ENCODE results near the gene GALNS.

Gene GALNS

GRCh38 chr16:88861359-88861758 lies 4.6 kb upstream of the GALNS start:
- Histone ChIP-seq H3K9me3 (ENCODE audit: low read length) (no peaks in the 10 kb centered on the region), H3K9ac (ENCODE audit: low read length) (no peak overlapping the region), H3K4me3 (ENCODE audit: low read depth in 1 of 2, low read length in 2 of 2) (no peak overlapping the region), H3K4me1 (ENCODE audit: insufficient read depth, low read length) (peaks cover 11% of the 10 kb centered on the region), H3K27ac (ENCODE audit: low read depth, low read length) (no peak overlapping the region), H3K36me3 (ENCODE audit: insufficient read depth, low read length) (peaks cover 27% of the 10 kb centered on the region), H3K27me3 (ENCODE audit: control insufficient read depth in 1 of 2, insufficient read depth in 2 of 2, low read length in 2 of 2) (peaks cover 0 to 7% of the 10 kb centered on the region in 2 donors)

GRCh38 chr16:88859381-88860091 lies 2.8 kb upstream of the GALNS start:
- H3K4me1 ChIP-seq (ENCODE audit: insufficient read depth, low read length), result peaks cover 17% of the 10 kb centered on the region

GRCh38 chr16:88857728-88858339 lies 1.1 kb upstream of the GALNS start:
- peaks cover 27% of the 10 kb centered on the region for H3K36me3 ChIP-seq (ENCODE audit: insufficient read depth, low read length)
- peak overlapping the region; percentile 68 for H3K9ac ChIP-seq (ENCODE audit: low read length)
- H3K4me1 ChIP-seq (ENCODE audit: insufficient read depth, low read length), result peaks cover 17% of the 10 kb centered on the region
- no peaks in the 10 kb centered on the region for H3K27me3 ChIP-seq (ENCODE audit: control insufficient read depth in 1 of 2, insufficient read depth in 2 of 2, low read length in 2 of 2)
- peak overlapping the region; percentile 87 for H3K27ac ChIP-seq (ENCODE audit: low read depth, low read length)
- no peaks in the 10 kb centered on the region for H3K9me3 ChIP-seq (ENCODE audit: low read length)
- H3K4me3 ChIP-seq (ENCODE audit: low read depth in 1 of 2, low read length in 2 of 2), result peak overlapping the region; percentile 78 to 88

More at GRCh38 chr16:88859381-88860091, 2.8 kb upstream of the GALNS start:
- peaks cover 27% of the 10 kb centered on the region for H3K36me3 ChIP-seq (ENCODE audit: insufficient read depth, low read length)
- H3K4me3 ChIP-seq (ENCODE audit: low read depth in 1 of 2, low read length in 2 of 2), result no peak overlapping the region
- H3K9ac ChIP-seq (ENCODE audit: low read length), result no peak overlapping the region
- H3K27ac ChIP-seq (ENCODE audit: low read depth, low read length), result no peak overlapping the region
- no peaks in the 10 kb centered on the region for H3K27me3 ChIP-seq (ENCODE audit: control insufficient read depth in 1 of 2, insufficient read depth in 2 of 2, low read length in 2 of 2)
- no peaks in the 10 kb centered on the region for H3K9me3 ChIP-seq (ENCODE audit: low read length)

- H3K27me3 ChIP-seq (ENCODE audit: control insufficient read depth in 1 of 2, insufficient read depth in 2 of 2, low read length in 2 of 2), result no peaks in the 10 kb centered on the region
- peak overlapping the region; percentile 71 for H3K27ac ChIP-seq (ENCODE audit: low read depth, low read length)
- H3K4me1 ChIP-seq (ENCODE audit: insufficient read depth, low read length), result peaks cover 17% of the 10 kb centered on the region
- H3K4me3 ChIP-seq (ENCODE audit: low read depth in 1 of 2, low read length in 2 of 2), result peak overlapping the region; percentile 78 to 88
- peaks cover 18% of the 10 kb centered on the region for H3K36me3 ChIP-seq (ENCODE audit: insufficient read depth, low read length)
- no peak overlapping the region for H3K9ac ChIP-seq (ENCODE audit: low read length)
- H3K9me3 ChIP-seq (ENCODE audit: low read length), result no peaks in the 10 kb centered on the region
Measured at GRCh38 chr16:88856122-88856827, 472 bp downstream of the GALNS start.

- Histone ChIP-seq H3K9me3 (ENCODE audit: low read length) (no peaks in the 10 kb centered on the region), H3K9ac (ENCODE audit: low read length) (no peak overlapping the region), H3K36me3 (ENCODE audit: insufficient read depth, low read length) (peaks cover 18% of the 10 kb centered on the region), H3K4me3 (ENCODE audit: low read depth in 1 of 2, low read length in 2 of 2) (peak overlapping the region in 1 of 2 donors; percentile 53), H3K4me1 (ENCODE audit: insufficient read depth, low read length) (peaks cover 17% of the 10 kb centered on the region), H3K27ac (ENCODE audit: low read depth, low read length) (peak overlapping the region; percentile 41), H3K27me3 (ENCODE audit: control insufficient read depth in 1 of 2, insufficient read depth in 2 of 2, low read length in 2 of 2) (no peaks in the 10 kb centered on the region)
Measured at GRCh38 chr16:88855736-88856121, 1.0 kb downstream of the GALNS start.

GRCh38 chr16:88855176-88855575 lies 1.6 kb downstream of the GALNS start:
- no peak overlapping the region for H3K4me3 ChIP-seq (ENCODE audit: low read depth in 1 of 2, low read length in 2 of 2)
- H3K4me1 ChIP-seq (ENCODE audit: insufficient read depth, low read length), result peaks cover 17% of the 10 kb centered on the region
- peaks cover 12% of the 10 kb centered on the region for H3K36me3 ChIP-seq (ENCODE audit: insufficient read depth, low read length)
- no peak overlapping the region for H3K9ac ChIP-seq (ENCODE audit: low read length)
- no peaks in the 10 kb centered on the region for H3K27me3 ChIP-seq (ENCODE audit: control insufficient read depth in 1 of 2, insufficient read depth in 2 of 2, low read length in 2 of 2)
- H3K27ac ChIP-seq (ENCODE audit: low read depth, low read length), result no peak overlapping the region
- H3K9me3 ChIP-seq (ENCODE audit: low read length), result no peaks in the 10 kb centered on the region

- Histone ChIP-seq H3K4me1 (ENCODE audit: insufficient read depth, low read length) (peaks cover 17% of the 10 kb centered on the region), H3K9ac (ENCODE audit: low read length) (no peak overlapping the region), H3K27ac (ENCODE audit: low read depth, low read length) (no peak overlapping the region), H3K27me3 (ENCODE audit: control insufficient read depth in 1 of 2, insufficient read depth in 2 of 2, low read length in 2 of 2) (no peaks in the 10 kb centered on the region), H3K4me3 (ENCODE audit: low read depth in 1 of 2, low read length in 2 of 2) (no peak overlapping the region), H3K36me3 (ENCODE audit: insufficient read depth, low read length) (peaks cover 5% of the 10 kb centered on the region), H3K9me3 (ENCODE audit: low read length) (no peaks in the 10 kb centered on the region)
Measured at GRCh38 chr16:88854306-88855111, 2.2 kb downstream of the GALNS start.

- Histone ChIP-seq H3K27ac (ENCODE audit: low read depth, low read length) (no peak overlapping the region), H3K27me3 (ENCODE audit: control insufficient read depth in 1 of 2, insufficient read depth in 2 of 2, low read length in 2 of 2) (no peaks in the 10 kb centered on the region), H3K4me3 (ENCODE audit: low read depth in 1 of 2, low read length in 2 of 2) (no peak overlapping the region), H3K4me1 (ENCODE audit: insufficient read depth, low read length) (peaks cover 13% of the 10 kb centered on the region), H3K36me3 (ENCODE audit: insufficient read depth, low read length) (no peaks in the 10 kb centered on the region), H3K9me3 (ENCODE audit: low read length) (no peaks in the 10 kb centered on the region), H3K9ac (ENCODE audit: low read length) (no peak overlapping the region)
Measured at GRCh38 chr16:88853325-88853941, 3.3 kb downstream of the GALNS start.

- Histone ChIP-seq H3K4me1 (ENCODE audit: insufficient read depth, low read length) (peaks cover 6% of the 10 kb centered on the region), H3K27me3 (ENCODE audit: control insufficient read depth in 1 of 2, insufficient read depth in 2 of 2, low read length in 2 of 2) (no peaks in the 10 kb centered on the region), H3K36me3 (ENCODE audit: insufficient read depth, low read length) (no peaks in the 10 kb centered on the region), H3K27ac (ENCODE audit: low read depth, low read length) (no peak overlapping the region), H3K9ac (ENCODE audit: low read length) (no peak overlapping the region), H3K9me3 (ENCODE audit: low read length) (no peaks in the 10 kb centered on the region), H3K4me3 (ENCODE audit: low read depth in 1 of 2, low read length in 2 of 2) (no peak overlapping the region)
Measured at GRCh38 chr16:88851616-88852015, 5.1 kb downstream of the GALNS start.

- Histone ChIP-seq H3K36me3 (ENCODE audit: insufficient read depth, low read length) (no peaks in the 10 kb centered on the region), H3K27me3 (ENCODE audit: control insufficient read depth in 1 of 2, insufficient read depth in 2 of 2, low read length in 2 of 2) (no peaks in the 10 kb centered on the region), H3K9ac (ENCODE audit: low read length) (no peak overlapping the region)
Measured at GRCh38 chr16:88850531-88851199, 6.1 kb downstream of the GALNS start.

More at GRCh38 chr16:88850531-88851199, 6.1 kb downstream of the GALNS start:
- no peaks in the 10 kb centered on the region for H3K9me3 ChIP-seq (ENCODE audit: low read length)
- no peak overlapping the region for H3K27ac ChIP-seq (ENCODE audit: low read depth, low read length)
- H3K4me1 ChIP-seq (ENCODE audit: insufficient read depth, low read length), result peaks cover 2% of the 10 kb centered on the region
- no peak overlapping the region for H3K4me3 ChIP-seq (ENCODE audit: low read depth in 1 of 2, low read length in 2 of 2)

All from muscle layer of colon (tissue), 2 donors.